C4-2B (cell line): ENCODE results near the gene TAF3.

Source experiments
- ZFX ChIP-seq: fragments of 450-650 bp; IDR thresholded peaks from 2 replicates; pipeline ENCODE4 v1.6.1; 2017
- TF ChIP-seq, protein P1 (sequence below): fragments of 450-650 bp; conservative IDR thresholded peaks from 2 replicates; pipeline ENCODE4 v1.5.1; 2017; ENCODE audit warnings: mild to moderate bottlenecking

GRCh38 chr10:7856678-7857077, 38.4 kb downstream of the TAF3 start:
- TF ChIP-seq, protein P1, sequence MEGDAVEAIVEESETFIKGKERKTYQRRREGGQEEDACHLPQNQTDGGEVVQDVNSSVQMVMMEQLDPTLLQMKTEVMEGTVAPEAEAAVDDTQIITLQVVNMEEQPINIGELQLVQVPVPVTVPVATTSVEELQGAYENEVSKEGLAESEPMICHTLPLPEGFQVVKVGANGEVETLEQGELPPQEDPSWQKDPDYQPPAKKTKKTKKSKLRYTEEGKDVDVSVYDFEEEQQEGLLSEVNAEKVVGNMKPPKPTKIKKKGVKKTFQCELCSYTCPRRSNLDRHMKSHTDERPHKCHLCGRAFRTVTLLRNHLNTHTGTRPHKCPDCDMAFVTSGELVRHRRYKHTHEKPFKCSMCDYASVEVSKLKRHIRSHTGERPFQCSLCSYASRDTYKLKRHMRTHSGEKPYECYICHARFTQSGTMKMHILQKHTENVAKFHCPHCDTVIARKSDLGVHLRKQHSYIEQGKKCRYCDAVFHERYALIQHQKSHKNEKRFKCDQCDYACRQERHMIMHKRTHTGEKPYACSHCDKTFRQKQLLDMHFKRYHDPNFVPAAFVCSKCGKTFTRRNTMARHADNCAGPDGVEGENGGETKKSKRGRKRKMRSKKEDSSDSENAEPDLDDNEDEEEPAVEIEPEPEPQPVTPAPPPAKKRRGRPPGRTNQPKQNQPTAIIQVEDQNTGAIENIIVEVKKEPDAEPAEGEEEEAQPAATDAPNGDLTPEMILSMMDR: no peak
- no peak for TF ChIP-seq ZFX
